ENCODE results near the gene MAP2K6. TPM values are rescaled to one million over a fixed set of nuclear protein-coding genes. Genes with fewer than 3 reads are reported as not detected.

MAP2K6 gene
- polyA plus RNA-seq, 1 of the 3 experiments (the other 2 are of a cell fraction): 6.7 TPM

GRCh38 chr17:69473841-69474831, 59.6 kb downstream of the MAP2K6 start:
- no peak for TF ChIP-seq NRF1 (IDR thresholded peaks at IDR 0.05; ENCODE audit: low read depth, low read length)
- TF ChIP-seq FOSL2 (IDR thresholded peaks at IDR 0.05; ENCODE audit: borderline replicate concordance, low read depth): peak; percentile 20; the same call in 1 of the 2 replicates
- peak; percentile 70 for TF ChIP-seq PBX3 (IDR thresholded peaks at IDR 0.05)
- TF ChIP-seq SMC3 (IDR thresholded peaks at IDR 0.05; ENCODE audit: low read depth, low read length): no peak
- TF ChIP-seq GABPA (IDR thresholded peaks at IDR 0.05; ENCODE audit: low read depth): no peak
- no peak for TF ChIP-seq GATA2 (CRISPR knock-in tag; IDR thresholded peaks at IDR 0.05)
- TF ChIP-seq TCF12 (IDR thresholded peaks at IDR 0.05): peak; percentile 49
- TF ChIP-seq ZBTB33 (IDR thresholded peaks at IDR 0.05; ENCODE audit: borderline replicate concordance, low read depth): no peak
- TF ChIP-seq RFX5 (IDR thresholded peaks at IDR 0.05; ENCODE audit: low read length): no peak
- TF ChIP-seq EP300 (IDR thresholded peaks at IDR 0.05; ENCODE audit: borderline replicate concordance in 1 of 2, low read depth in 1 of 2, low read length in 1 of 2): no peak
- TF ChIP-seq CHD2 (IDR thresholded peaks at IDR 0.05; ENCODE audit: low read length, partially characterized antibody): no peak
- peak; percentile 74 for TF ChIP-seq MEF2A (IDR thresholded peaks at IDR 0.05; ENCODE audit: borderline replicate concordance, low read depth)
- TF ChIP-seq ELF1 (IDR thresholded peaks at IDR 0.05): no peak
- ChIA-PET POLR2A (no interaction called here), CTCF (interaction anchor here (0.7 to 1.2 kb wide), 4 partner anchors 14 to 59 kb away, joined by 3 read pairs; no protein-coding TSS in a partner anchor)
- H3K79me2 ChIP-seq (ENCODE audit: insufficient read depth): no peaks in the 10 kb centered on the region
- 0 out of 4 replicates have a peak, but pooled peaks cover 0 to 3% of the 10 kb centered on the region in 2 experiments for H3K4me1 ChIP-seq (ENCODE audit: control insufficient read depth in 1 of 2, insufficient read depth in 2 of 2, low read depth in 1 of 2, low read length in 1 of 2)
- H3K9me2 ChIP-seq: no peaks in the 10 kb centered on the region
- H3K9me3 ChIP-seq: no peaks in the 10 kb centered on the region
- H3F3A ChIP-seq (replicated peaks; ENCODE audit: insufficient read depth): no peaks in the 10 kb centered on the region
- H3K9ac ChIP-seq: no peak overlapping the region
- H3K36me3 ChIP-seq (replicated peaks in 1 of 2; ENCODE audit: control insufficient read depth in 1 of 2, insufficient read depth in 2 of 2, low read length in 1 of 2): no peaks in the 10 kb centered on the region
- no peak overlapping the region for H2AFZ ChIP-seq (ENCODE audit: low read depth)
- H3K27ac ChIP-seq (ENCODE audit: low read depth in 2 of 2, low read length in 1 of 2): peak overlapping the region in 1 of 2 experiments; percentile 3; a peak in 1 of 4 replicates
- H3K4me2 ChIP-seq: no peak overlapping the region
- H3K27me3 ChIP-seq (ENCODE audit: insufficient read depth): no peaks in the 10 kb centered on the region
- whole genome bisulfite sequencing (ENCODE audit: low lambda C conversion rate): 66% methylated on average over 7 of the region's 7 CpGs
- DNase-seq: no peak
- H3K4me3 ChIP-seq (ENCODE audit: low read depth in 2 of 2, low read length in 1 of 2): no peak overlapping the region
- no peaks in the 10 kb centered on the region for H4K20me1 ChIP-seq (ENCODE audit: insufficient read depth)
